Skeletal muscle tissue (tissue), 4 donors: Measurements from ENCODE around the gene PTGR3. TPM values are rescaled to one million over a fixed set of nuclear protein-coding genes. Genes with fewer than 3 reads are reported as not detected.

Experiments used
- H3K27ac ChIP-seq: one replicate; pipeline ENCODE4 v1.7.0; 2013; ENCODE audit warnings: mild to moderate bottlenecking, low read depth, low read length, inconsistent platforms
- H3K27me3 ChIP-seq, 3 donors: one replicate each; pipeline ENCODE4 v1.7.0; 2013; ENCODE audit warnings: low read length in 3 of 3; ENCODE audit not compliant: control insufficient read depth in 3 of 3, insufficient read depth in 3 of 3
- H3K36me3 ChIP-seq, 3 donors: one replicate each; pipeline ENCODE4 v1.7.0; 2013; ENCODE audit warnings: low read length in 3 of 3; ENCODE audit not compliant: control insufficient read depth in 3 of 3, insufficient read depth in 3 of 3
- H3K4me1 ChIP-seq, 3 donors: one replicate each; pipeline ENCODE4 v1.7.0; 2013; ENCODE audit warnings: low read length in 3 of 3, mild to moderate bottlenecking in 3 of 3; ENCODE audit not compliant: control insufficient read depth in 3 of 3, insufficient read depth in 3 of 3
- H3K4me3 ChIP-seq, 3 donors: one replicate each; pipeline ENCODE4 v1.7.0; 2013; ENCODE audit warnings: low read length in 3 of 3
- H3K9ac ChIP-seq, 3 donors: one replicate each; pipeline ENCODE4 v1.7.0; 2013; ENCODE audit warnings: low read length in 3 of 3, mild to moderate bottlenecking in 3 of 3, moderate library complexity in 2 of 3, low read depth in 1 of 3
- H3K9me3 ChIP-seq, 3 donors: one replicate each; pipeline ENCODE4 v1.7.0; 2013; ENCODE audit warnings: low read length in 3 of 3; ENCODE audit not compliant: control insufficient read depth in 3 of 3
- total RNA-seq: library from RNA; depleted of rRNA; stranded (reverse); fragments of >200 nt; gene quantifications from one replicate; pipeline ENCODE4 v1.2.3, GENCODE V29; 2014
- donor health status: Osteomylitis.

PTGR3 gene
- total RNA-seq, 1 donor from 2014 or later = 12.5 TPM

GRCh38 chr18:75204269-75204731, 4.6 kb downstream of the PTGR3 start:
- Histone ChIP-seq H3K27me3 (no peaks in the 10 kb centered on the region), H3K36me3 (peaks cover 0 to 2% (median 0%) of the 10 kb centered on the region in 3 donors), H3K9ac (peak overlapping the region; percentile 58 to 86 (median 61)), H3K27ac (peak overlapping the region; percentile 83), H3K9me3 (no peaks in the 10 kb centered on the region), H3K4me1 (peaks cover 66 to 76% (median 70%) of the 10 kb centered on the region in 3 donors), H3K4me3 (peak overlapping the region; percentile 54 to 69 (median 63))

DNA sequence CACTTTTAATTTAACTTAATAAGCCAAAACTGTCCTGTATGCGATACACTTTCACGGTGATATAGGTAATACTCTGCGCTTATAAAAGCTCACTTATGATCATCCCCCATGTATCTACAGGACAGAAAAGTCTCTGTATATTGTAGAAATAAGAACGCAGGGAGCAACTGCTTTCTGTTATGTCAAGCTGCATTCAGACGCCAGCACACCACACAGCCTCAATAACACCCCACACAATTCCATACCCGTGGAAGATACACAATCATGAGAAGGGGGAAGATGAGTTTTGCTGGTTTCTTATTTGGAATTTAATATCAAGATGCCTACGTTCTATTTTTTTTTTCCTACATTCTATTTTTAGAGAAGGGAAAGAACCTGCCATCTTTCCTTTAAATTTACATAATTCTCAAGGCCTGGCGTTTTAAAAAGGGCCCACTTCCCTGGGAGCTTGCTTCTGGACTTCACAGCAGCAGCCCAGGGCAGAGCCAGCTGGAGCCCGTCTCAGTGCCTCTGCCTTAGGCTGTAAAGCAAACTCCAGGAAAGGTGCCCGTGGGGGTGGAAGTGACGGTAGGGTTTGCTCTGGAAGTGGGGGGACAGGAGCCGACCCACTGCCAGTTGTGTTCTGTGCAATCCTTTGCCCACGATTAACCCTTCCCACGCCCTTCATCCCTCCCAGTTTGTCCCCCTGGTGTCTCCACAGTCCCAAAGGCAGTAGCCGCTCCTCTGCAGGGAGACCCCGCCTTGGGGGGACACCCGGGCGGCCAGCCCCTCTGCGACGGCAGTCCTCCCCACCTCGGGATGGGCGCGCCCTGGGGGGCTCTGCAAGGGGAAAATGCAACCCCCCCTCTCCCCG, 5.3 kb downstream of the PTGR3 start:
- Histone ChIP-seq H3K27ac (peak overlapping the region; percentile 83), H3K9ac (peak overlapping the region; percentile 52 to 61 (median 58)), H3K27me3 (no peaks in the 10 kb centered on the region), H3K4me3 (peak overlapping the region; percentile 54 to 69 (median 63)), H3K4me1 (peaks cover 66 to 76% (median 72%) of the 10 kb centered on the region in 3 donors), H3K9me3 (no peaks in the 10 kb centered on the region), H3K36me3 (peaks cover 0 to 2% (median 0%) of the 10 kb centered on the region in 3 donors)

GRCh38 chr18:75202696-75203365, 6.1 kb downstream of the PTGR3 start:
- no peak overlapping the region for H3K4me3 ChIP-seq
- peak overlapping the region in 1 of 3 donors; percentile 61 for H3K9ac ChIP-seq
- H3K36me3 ChIP-seq = peaks cover 0 to 2% (median 0%) of the 10 kb centered on the region in 3 donors

DNA sequence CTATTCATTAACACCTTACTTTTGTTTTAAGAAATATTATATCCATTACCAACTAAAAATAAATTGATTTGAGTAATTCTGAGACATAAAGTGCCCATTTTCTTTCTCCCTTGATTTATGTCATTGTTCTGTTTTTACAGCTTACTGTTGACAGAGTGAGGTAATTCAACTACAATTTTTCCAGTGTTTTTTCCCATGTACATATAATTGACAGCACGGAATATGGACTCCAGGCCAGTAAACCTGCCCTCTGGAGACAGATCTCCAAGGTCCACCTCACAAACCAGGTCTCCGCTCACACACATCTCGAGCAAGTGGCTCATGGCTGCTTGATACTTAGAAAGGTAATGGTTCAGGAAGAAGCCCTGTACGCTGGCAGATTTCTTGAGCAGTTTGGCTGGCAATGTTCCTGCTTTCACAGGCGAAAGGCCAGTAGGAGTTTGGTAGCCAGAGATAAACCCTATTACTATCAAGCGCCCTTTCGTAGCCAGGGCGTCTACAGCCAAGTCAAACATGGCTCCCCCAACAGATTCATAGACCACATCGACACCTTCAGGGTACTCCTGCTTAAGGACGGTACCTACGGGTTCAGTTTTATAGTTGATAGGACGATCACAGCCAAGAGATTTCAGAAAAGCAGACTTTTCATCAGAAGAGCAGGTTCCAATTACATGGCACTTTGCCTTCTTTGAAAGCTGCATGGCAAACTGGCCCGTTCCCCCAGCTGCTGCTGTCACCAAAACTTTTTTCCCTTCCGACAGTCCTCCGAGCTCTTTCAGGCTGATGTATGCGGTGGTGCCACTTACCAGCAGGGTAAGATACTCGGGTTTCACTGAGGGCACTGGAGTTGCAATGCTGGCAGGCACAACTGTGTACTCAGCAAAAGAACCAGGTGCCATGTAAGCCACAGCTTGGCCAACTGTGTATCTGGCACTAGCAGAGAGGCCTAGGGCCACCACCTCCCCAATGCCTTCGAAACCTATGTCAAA, 7.4 kb downstream of the PTGR3 start:
- Histone ChIP-seq H3K27ac (peak overlapping the region; percentile 83), H3K9ac (peak overlapping the region; percentile 57 to 69 (median 61)), H3K4me1 (peaks cover 49 to 72% (median 63%) of the 10 kb centered on the region in 3 donors), H3K27me3 (no peaks in the 10 kb centered on the region), H3K9me3 (no peaks in the 10 kb centered on the region), H3K4me3 (peak overlapping the region; percentile 28 to 49 (median 35)), H3K36me3 (peaks cover 0 to 2% (median 0%) of the 10 kb centered on the region in 3 donors)

More at GRCh38 chr18:75202696-75203365, 6.1 kb downstream of the PTGR3 start:
- no peaks in the 10 kb centered on the region for H3K27me3 ChIP-seq
- no peaks in the 10 kb centered on the region for H3K9me3 ChIP-seq
- peaks cover 61 to 81% (median 75%) of the 10 kb centered on the region in 3 donors for H3K4me1 ChIP-seq
- H3K27ac ChIP-seq = peak overlapping the region; percentile 83

- Histone ChIP-seq H3K27me3 (no peaks in the 10 kb centered on the region), H3K4me3 (peak overlapping the region in 1 of 3 donors; percentile 28), H3K9me3 (no peaks in the 10 kb centered on the region), H3K36me3 (peaks cover 0 to 2% (median 0%) of the 10 kb centered on the region in 3 donors), H3K27ac (peak overlapping the region; percentile 83), H3K4me1 (peaks cover 46 to 64% (median 59%) of the 10 kb centered on the region in 3 donors), H3K9ac (peak overlapping the region in 1 of 3 donors; percentile 24)
Observed at GRCh38 chr18:75200605-75201280, 8.2 kb downstream of the PTGR3 start.

DNA sequence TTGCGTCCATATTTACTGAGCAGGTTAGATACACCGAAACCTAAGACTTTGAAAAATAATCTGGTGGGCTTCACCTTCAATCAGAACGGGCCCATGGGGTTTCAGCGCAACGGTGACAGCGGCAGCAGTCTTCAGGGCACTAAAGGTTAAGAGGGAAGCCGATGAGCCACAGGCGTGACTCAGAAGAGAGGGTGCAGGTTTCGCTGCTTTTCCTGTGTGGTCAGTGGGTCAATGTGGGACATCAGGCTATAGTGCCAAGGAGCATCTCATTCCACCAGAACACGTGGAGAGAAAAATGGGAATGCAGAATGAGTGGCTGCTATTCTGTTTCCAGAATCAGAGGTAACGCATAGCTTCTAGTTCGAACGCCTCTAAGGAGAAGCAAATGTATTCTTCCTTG, 8.9 kb downstream of the PTGR3 start:
- H3K27ac ChIP-seq = peak overlapping the region; percentile 83
- no peaks in the 10 kb centered on the region for H3K9me3 ChIP-seq
- H3K9ac ChIP-seq = peak overlapping the region in 1 of 3 donors; percentile 24
- H3K36me3 ChIP-seq = peaks cover 0 to 2% (median 0%) of the 10 kb centered on the region in 3 donors
- H3K4me3 ChIP-seq = no peak overlapping the region
- peaks cover 43 to 57% (median 56%) of the 10 kb centered on the region in 3 donors for H3K4me1 ChIP-seq
- no peaks in the 10 kb centered on the region for H3K27me3 ChIP-seq

- Histone ChIP-seq H3K4me1 (peaks cover 38 to 56% (median 48%) of the 10 kb centered on the region in 3 donors), H3K27ac (no peak overlapping the region)
Observed at GRCh38 chr18:75199327-75199726, 9.6 kb downstream of the PTGR3 start.

GRCh38 chr18:75198036-75198435, 10.9 kb downstream of the PTGR3 start:
- H3K27ac ChIP-seq = no peak overlapping the region
- H3K4me1 ChIP-seq = peaks cover 27 to 46% (median 37%) of the 10 kb centered on the region in 3 donors

More at GRCh38 chr18:75199327-75199726, 9.6 kb downstream of the PTGR3 start:
- Histone ChIP-seq H3K4me3 (no peak overlapping the region), H3K9ac (no peak overlapping the region), H3K36me3 (peaks cover 0 to 2% (median 0%) of the 10 kb centered on the region in 3 donors), H3K9me3 (no peaks in the 10 kb centered on the region), H3K27me3 (no peaks in the 10 kb centered on the region)

More at GRCh38 chr18:75198036-75198435, 10.9 kb downstream of the PTGR3 start:
- Histone ChIP-seq H3K36me3 (peaks cover 0 to 2% (median 0%) of the 10 kb centered on the region in 3 donors), H3K9ac (no peak overlapping the region), H3K4me3 (no peak overlapping the region), H3K27me3 (no peaks in the 10 kb centered on the region), H3K9me3 (no peaks in the 10 kb centered on the region)
